NCI-H345 treated with DMSO at 0.1 percent for 48 hours (cell line): ENCODE measurements around the gene TENM4.
"Not testable (repeated sequence)": the region's sequence is repeated elsewhere in the genome, so short reads cannot be mapped to it uniquely, and the experiment has no call there.

Source experiments
- DNase-seq: peaks from one replicate; lab custom pipeline; 2025; ENCODE audit not compliant: unreplicated experiment; lab: John Stamatoyannopoulos, UW

The TENM4 gene

GRCh38 chr11:79221444-79222130 lies 219.2 kb downstream of the TENM4 start:
- DNase-seq = no peak

DNA sequence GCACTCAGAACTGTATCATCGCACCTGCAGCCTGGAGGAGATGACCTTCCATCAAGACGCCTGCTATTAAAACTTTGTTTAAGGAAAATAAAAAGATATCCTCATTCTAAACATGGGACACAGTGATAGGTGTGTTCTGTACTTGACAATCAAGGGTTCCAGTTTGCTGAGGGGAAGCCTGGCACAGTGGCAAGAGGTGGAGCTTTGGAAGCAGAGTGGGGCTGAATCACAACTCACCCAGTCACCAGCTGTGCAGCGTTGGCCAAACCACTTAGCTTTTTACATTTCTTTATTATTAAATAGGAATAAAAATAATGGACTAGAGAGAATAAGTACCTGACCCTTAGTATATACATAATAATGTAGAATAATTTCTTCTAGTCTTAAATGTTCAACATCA lies 220.7 kb downstream of the TENM4 start:
- DNase-seq = no peak

DNA sequence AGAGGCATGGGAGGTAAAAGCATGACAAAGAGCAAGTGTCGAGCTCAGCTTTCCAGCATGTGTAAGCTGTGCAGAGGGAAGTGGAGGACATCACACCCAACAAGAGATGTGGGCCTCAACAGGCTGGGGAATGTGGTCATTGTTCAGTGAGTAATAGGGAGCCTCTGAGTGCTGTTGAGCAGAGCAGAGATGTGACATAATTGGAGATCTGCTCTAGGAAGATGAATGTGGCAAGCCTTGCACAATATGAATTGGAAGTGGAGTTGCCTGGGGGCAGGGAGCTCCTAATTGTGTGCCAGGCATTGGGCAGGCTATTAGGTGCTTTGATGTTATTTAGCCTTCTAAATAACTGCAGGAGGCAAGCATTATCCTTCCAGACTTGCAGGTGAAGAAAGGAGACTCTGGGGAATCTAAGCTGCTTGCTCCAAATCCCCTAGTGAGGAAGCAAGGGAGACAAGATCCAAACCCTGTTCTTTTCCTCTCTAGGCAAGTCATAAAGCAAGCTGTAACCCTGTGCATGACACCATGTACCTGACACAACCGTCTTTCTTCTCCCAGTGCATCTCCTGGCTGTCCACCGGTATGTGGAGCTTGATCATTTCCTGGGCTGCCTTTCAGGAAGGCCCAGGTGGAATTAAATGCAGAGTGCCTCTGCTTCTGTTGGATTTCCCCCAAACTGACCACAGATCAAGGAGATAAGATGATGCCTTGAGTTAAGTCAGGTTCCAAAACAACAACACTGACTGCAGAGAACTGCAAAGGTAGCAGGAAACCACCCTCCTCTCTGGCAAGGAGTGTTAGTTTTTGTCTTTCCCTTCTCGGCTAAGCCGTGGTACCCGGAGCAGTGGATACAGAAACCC lies 221.4 kb downstream of the TENM4 start:
- DNase-seq = no peak

- no peak for DNase-seq
Observed at GRCh38 chr11:79212741-79213190, 228.1 kb downstream of the TENM4 start.

- no peak for DNase-seq
Observed at GRCh38 chr11:79209540-79210266, 231.1 kb downstream of the TENM4 start.

GRCh38 chr11:79208126-79208525 lies 232.7 kb downstream of the TENM4 start:
- DNase-seq = no peak

DNA sequence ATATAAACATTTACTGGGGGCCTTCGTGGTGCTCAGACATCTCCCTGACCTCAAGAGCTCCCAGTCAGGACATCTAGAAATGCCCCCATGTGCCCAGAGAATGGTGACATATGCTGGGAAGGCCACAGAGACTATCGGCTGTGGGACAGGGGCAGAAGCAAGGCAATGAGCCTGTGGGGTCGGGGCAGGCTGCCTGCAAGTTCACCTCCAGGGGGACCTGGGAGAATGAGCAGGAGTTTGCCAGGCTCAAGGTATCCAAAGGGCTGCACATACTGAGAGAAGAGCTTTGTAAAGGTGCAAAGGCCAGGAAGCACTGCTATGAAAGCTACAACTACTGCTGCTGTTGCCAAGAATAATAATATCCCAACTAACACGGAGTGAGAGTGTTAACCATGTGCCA lies 233.9 kb downstream of the TENM4 start:
- no peak for DNase-seq

GRCh38 chr11:79205786-79206185 lies 235.0 kb downstream of the TENM4 start:
- no peak for DNase-seq

DNA sequence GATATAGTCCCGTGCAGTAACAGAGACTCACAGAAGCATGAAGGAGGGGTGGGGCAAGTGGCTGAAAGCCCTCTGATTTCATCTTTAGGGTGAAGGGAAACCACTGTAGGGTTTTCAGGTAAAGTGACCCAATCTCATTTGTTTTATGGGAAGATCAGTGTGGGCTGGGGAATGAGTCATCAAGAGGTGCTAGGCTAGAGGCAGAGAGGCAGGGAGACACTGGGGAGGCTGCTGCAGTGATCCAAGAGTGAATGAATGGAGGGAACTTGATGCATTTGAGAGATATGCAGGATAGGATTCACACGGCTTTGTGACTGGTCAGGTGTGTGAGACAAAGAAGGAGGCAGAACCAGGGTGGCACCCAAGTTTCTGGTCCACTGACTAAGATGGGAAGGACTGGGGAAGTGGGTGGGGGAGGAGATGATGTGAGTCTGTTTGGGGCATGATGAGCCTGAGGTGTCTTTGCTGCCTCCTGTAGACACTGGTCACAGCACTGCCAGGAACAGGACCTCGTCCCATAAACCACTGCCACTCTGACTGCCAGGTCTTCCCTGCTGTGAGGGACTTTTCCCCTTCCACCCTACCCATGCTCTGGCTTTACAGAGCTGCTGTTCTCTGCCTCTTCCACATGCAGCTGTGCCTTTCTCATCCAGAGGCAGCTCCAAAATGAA lies 239.0 kb downstream of the TENM4 start:
- DNase-seq = no peak

DNA sequence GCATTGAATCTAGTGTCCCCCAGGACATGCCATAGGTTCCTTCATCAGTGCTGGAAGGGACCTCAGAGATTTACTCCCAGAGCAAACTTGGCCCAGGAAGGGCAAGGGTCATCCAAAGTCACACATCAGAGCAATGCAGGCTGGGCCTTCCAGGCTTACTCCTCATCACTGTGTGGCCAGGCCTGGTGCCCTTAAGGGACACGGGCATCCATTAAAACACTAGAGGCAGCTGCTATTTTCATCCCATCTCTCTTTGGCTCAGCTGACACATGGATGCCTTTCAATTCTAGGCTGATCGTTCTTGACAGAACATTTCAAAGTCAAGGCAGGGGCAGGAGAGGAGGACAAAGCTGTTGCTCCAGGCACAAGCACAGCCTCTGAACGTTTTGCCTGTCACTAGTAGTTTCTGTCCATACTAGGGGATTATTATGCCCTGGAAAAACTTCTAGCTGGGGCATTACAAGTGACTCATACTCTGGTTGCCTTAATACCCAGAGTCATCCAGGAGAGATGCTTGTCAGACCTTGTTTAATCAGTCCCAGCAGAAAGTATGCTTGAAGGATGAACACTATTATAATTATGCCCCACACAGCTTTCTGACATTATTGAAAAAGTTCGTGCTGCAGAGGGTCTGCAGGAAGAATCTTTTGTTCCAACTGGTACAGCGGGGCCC lies 240.3 kb downstream of the TENM4 start:
- DNase-seq = no peak

- no peak for DNase-seq
Observed at GRCh38 chr11:79199729-79200354, 241.0 kb downstream of the TENM4 start.

- no peak for DNase-seq
Observed at GRCh38 chr11:79198898-79199250, 242.0 kb downstream of the TENM4 start.

GRCh38 chr11:79198203-79198897 lies 242.5 kb downstream of the TENM4 start:
- no peak for DNase-seq

GRCh38 chr11:79196950-79197349 lies 243.9 kb downstream of the TENM4 start:
- DNase-seq = no peak

GRCh38 chr11:79195209-79195608 lies 245.6 kb downstream of the TENM4 start:
- DNase-seq = no peak

- DNase-seq = no peak
Observed at GRCh38 chr11:79193663-79194310, 247.0 kb downstream of the TENM4 start.

DNA sequence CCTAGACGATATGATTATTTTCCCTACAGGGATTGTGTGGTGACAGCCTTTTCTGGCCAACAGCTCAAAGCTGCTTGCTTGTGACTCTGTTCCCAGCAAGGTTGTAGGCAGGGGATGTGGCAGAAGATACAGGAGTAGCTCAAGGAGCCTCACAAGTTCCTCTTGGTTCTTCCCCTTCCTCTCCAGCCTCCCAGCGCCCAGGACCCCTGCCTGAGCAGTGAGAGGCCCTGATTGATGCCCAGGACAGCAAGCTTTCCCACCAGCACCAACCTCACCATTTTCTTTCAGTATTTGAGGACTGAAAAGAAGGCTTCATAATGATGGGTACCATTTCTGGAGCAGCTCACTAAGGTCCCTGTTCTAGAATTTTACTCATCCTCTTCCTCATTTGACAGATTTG lies 248.0 kb downstream of the TENM4 start:
- no peak for DNase-seq

DNA sequence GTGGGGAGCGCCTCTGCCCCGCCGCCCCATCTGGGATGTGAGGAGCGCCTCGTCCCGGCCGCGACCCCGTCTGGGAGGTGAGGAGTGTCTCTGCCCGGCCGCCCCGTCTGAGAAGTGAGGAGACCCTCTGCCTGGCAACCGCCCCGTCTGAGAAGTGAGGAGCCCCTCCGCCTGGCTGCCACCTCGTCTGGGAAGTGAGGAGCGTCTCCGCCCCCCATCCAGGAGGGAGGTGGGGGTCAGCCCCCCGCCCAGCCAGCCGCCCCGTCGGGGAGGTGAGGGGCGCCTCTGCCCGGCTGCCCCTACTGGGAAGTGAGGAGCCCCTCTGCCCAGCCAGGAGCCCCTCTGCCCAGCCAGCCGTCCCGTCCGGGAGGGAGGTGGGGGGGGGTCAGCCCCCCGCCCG lies 249.1 kb downstream of the TENM4 start:
- DNase-seq = not testable (repeated sequence)

- not testable (repeated sequence) for DNase-seq
Observed at GRCh38 chr11:79190553-79190952, 250.3 kb downstream of the TENM4 start.
